Measurements from ENCODE around the gene OSBPL9. TPM values are rescaled to one million over a fixed set of nuclear protein-coding genes. Genes with fewer than 3 reads are reported as not detected.

Gene OSBPL9
- total RNA-seq (2014; rRNA removed; shearing (Covaris generic)): 47.7 and 51.0 TPM in 2 replicates
- polyA plus RNA-seq (2014; cell fraction: nucleus; rRNA removed): 43.9 and 83.3 TPM in 2 replicates

- DNase-seq (ENCODE audit: extremely low read depth, low read depth): peak; percentile 84
Observed at GRCh38 chr1:51616903-51617708, at the start of gene OSBPL9. Gene OSBPL9 (plus strand): TSS chr1:51617092. CDS start chr1:51617111, 19 bp downstream.

GRCh38 chr1:51567653-51568052 is 49.2 kb upstream of the OSBPL9 start:
- no peak for DNase-seq (ENCODE audit: extremely low read depth, low read depth)

- DNase-seq (ENCODE audit: extremely low read depth, low read depth): no peak
Observed at GRCh38 chr1:51568231-51568935, 48.5 kb upstream of the OSBPL9 start.

- DNase-seq (ENCODE audit: extremely low read depth, low read depth): peak; percentile 36
Observed at GRCh38 chr1:51569284-51570062, 47.4 kb upstream of the OSBPL9 start.

- no peak for DNase-seq (ENCODE audit: extremely low read depth, low read depth)
Observed at GRCh38 chr1:51570063-51570710, 46.7 kb upstream of the OSBPL9 start.

GRCh38 chr1:51572365-51572764 is 44.5 kb upstream of the OSBPL9 start:
- no peak for DNase-seq (ENCODE audit: extremely low read depth, low read depth)

GRCh38 chr1:51574796-51575195 is 42.1 kb upstream of the OSBPL9 start:
- no peak for DNase-seq (ENCODE audit: extremely low read depth, low read depth)

GRCh38 chr1:51575406-51576084 is 41.3 kb upstream of the OSBPL9 start:
- no peak for DNase-seq (ENCODE audit: extremely low read depth, low read depth)

- no peak for DNase-seq (ENCODE audit: extremely low read depth, low read depth)
Observed at GRCh38 chr1:51576085-51576444, 40.8 kb upstream of the OSBPL9 start.

GRCh38 chr1:51576923-51577322 is 40.0 kb upstream of the OSBPL9 start:
- DNase-seq (ENCODE audit: extremely low read depth, low read depth): no peak

- DNase-seq (ENCODE audit: extremely low read depth, low read depth): no peak
Observed at GRCh38 chr1:51578383-51579109, 38.3 kb upstream of the OSBPL9 start.

- no peak for DNase-seq (ENCODE audit: extremely low read depth, low read depth)
Observed at GRCh38 chr1:51581238-51581637, 35.7 kb upstream of the OSBPL9 start.

- no peak for DNase-seq (ENCODE audit: extremely low read depth, low read depth)
Observed at GRCh38 chr1:51583532-51583931, 33.4 kb upstream of the OSBPL9 start.

GRCh38 chr1:51584021-51584420 is 32.9 kb upstream of the OSBPL9 start:
- DNase-seq (ENCODE audit: extremely low read depth, low read depth): no peak

- no peak for DNase-seq (ENCODE audit: extremely low read depth, low read depth)
Observed at GRCh38 chr1:51592711-51593110, 24.2 kb upstream of the OSBPL9 start.

- no peak for DNase-seq (ENCODE audit: extremely low read depth, low read depth)
Observed at GRCh38 chr1:51594716-51595115, 22.2 kb upstream of the OSBPL9 start.

GRCh38 chr1:51600529-51600928 is 16.4 kb upstream of the OSBPL9 start:
- no peak for DNase-seq (ENCODE audit: extremely low read depth, low read depth)

- no peak for DNase-seq (ENCODE audit: extremely low read depth, low read depth)
Observed at GRCh38 chr1:51600965-51601364, 15.9 kb upstream of the OSBPL9 start.

GRCh38 chr1:51605961-51606723 is 10.8 kb upstream of the OSBPL9 start:
- DNase-seq (ENCODE audit: extremely low read depth, low read depth): no peak
